Activated naive CD8-positive, alpha-beta T cell treated with anti-CD3 and anti-CD28 coated beads for 36 hours (primary cell): ENCODE results near the gene PTPRD. TPM values are rescaled to one million over a fixed set of nuclear protein-coding genes. Genes with fewer than 3 reads are reported as not detected.
"Not testable (repeated sequence)": the region's sequence is repeated elsewhere in the genome, so short reads cannot be mapped to it uniquely, and the experiment has no call there.

Experiments
- DNase-seq: peaks from one replicate; pipeline ENCODE4 v3.0.0; 2021
- H3K27ac Mint-ChIP-seq: one replicate; pipeline ENCODE4 v1.8.0; 2022; ENCODE audit warnings: mild to moderate bottlenecking, moderate library complexity, mixed read lengths
- H3K27me3 Mint-ChIP-seq: one replicate; pipeline ENCODE4 v1.8.0; 2022; ENCODE audit warnings: mild to moderate bottlenecking, mixed read lengths
- H3K36me3 Mint-ChIP-seq: one replicate; pipeline ENCODE4 v1.8.0; 2021; ENCODE audit warnings: mild to moderate bottlenecking, mixed read lengths
- H3K4me1 Mint-ChIP-seq: one replicate; pipeline ENCODE4 v1.8.0; 2021; ENCODE audit warnings: mixed read lengths
- H3K4me3 Mint-ChIP-seq: one replicate; pipeline ENCODE4 v1.8.0; 2022; ENCODE audit warnings: mild to moderate bottlenecking, moderate library complexity, mixed read lengths
- H3K9me3 Mint-ChIP-seq: one replicate; pipeline ENCODE4 v1.8.0; 2022; ENCODE audit warnings: mixed read lengths
- total RNA-seq, 2 experiments: library from RNA; stranded (reverse); gene quantifications; one replicate each; pipeline ENCODE4 v1.2.3, GENCODE V29; 2021

Gene PTPRD
- total RNA-seq, 2 experiments from 2014 or later: 0.16 to 0.18 TPM

GRCh38 chr9:8718121-8718725, 1894.6 kb downstream of the PTPRD start:
- H3K36me3 Mint-ChIP-seq: no peaks in the 10 kb centered on the region
- DNase-seq: no peak
- H3K27ac Mint-ChIP-seq: no peak overlapping the region
- no peaks in the 10 kb centered on the region for H3K27me3 Mint-ChIP-seq
- no peaks in the 10 kb centered on the region for H3K4me1 Mint-ChIP-seq
- no peaks in the 10 kb centered on the region for H3K9me3 Mint-ChIP-seq
- no peak overlapping the region for H3K4me3 Mint-ChIP-seq

GRCh38 chr9:8717146-8717545, 1895.7 kb downstream of the PTPRD start:
- no peaks in the 10 kb centered on the region for H3K9me3 Mint-ChIP-seq
- no peaks in the 10 kb centered on the region for H3K4me1 Mint-ChIP-seq
- no peak for DNase-seq
- no peaks in the 10 kb centered on the region for H3K27me3 Mint-ChIP-seq
- H3K27ac Mint-ChIP-seq: no peak overlapping the region
- H3K36me3 Mint-ChIP-seq: no peaks in the 10 kb centered on the region
- no peak overlapping the region for H3K4me3 Mint-ChIP-seq

- Mint-ChIP-seq H3K27ac (no peak overlapping the region), H3K4me3 (no peak overlapping the region), H3K4me1 (no peaks in the 10 kb centered on the region), H3K36me3 (no peaks in the 10 kb centered on the region), H3K9me3 (no peaks in the 10 kb centered on the region), H3K27me3 (no peaks in the 10 kb centered on the region)
- no peak for DNase-seq
Measured at GRCh38 chr9:8715788-8716187, 1897.0 kb downstream of the PTPRD start.

GRCh38 chr9:8713811-8714165, 1899.0 kb downstream of the PTPRD start:
- no peaks in the 10 kb centered on the region for H3K4me1 Mint-ChIP-seq
- H3K4me3 Mint-ChIP-seq: no peak overlapping the region
- H3K27me3 Mint-ChIP-seq: no peaks in the 10 kb centered on the region
- H3K27ac Mint-ChIP-seq: no peak overlapping the region
- H3K36me3 Mint-ChIP-seq: no peaks in the 10 kb centered on the region
- no peaks in the 10 kb centered on the region for H3K9me3 Mint-ChIP-seq
- no peak for DNase-seq

GRCh38 chr9:8713149-8713810, 1899.5 kb downstream of the PTPRD start:
- no peak overlapping the region for H3K4me3 Mint-ChIP-seq
- no peaks in the 10 kb centered on the region for H3K9me3 Mint-ChIP-seq
- no peaks in the 10 kb centered on the region for H3K4me1 Mint-ChIP-seq
- no peaks in the 10 kb centered on the region for H3K27me3 Mint-ChIP-seq
- DNase-seq: no peak
- no peak overlapping the region for H3K27ac Mint-ChIP-seq
- H3K36me3 Mint-ChIP-seq: no peaks in the 10 kb centered on the region

- no peaks in the 10 kb centered on the region for H3K36me3 Mint-ChIP-seq
- H3K27me3 Mint-ChIP-seq: no peaks in the 10 kb centered on the region
- no peak overlapping the region for H3K4me3 Mint-ChIP-seq
- no peak overlapping the region for H3K27ac Mint-ChIP-seq
- H3K4me1 Mint-ChIP-seq: no peaks in the 10 kb centered on the region
- no peak for DNase-seq
- H3K9me3 Mint-ChIP-seq: no peaks in the 10 kb centered on the region
Measured at GRCh38 chr9:8709731-8710130, 1903.1 kb downstream of the PTPRD start.

GRCh38 chr9:8708728-8709127, 1904.1 kb downstream of the PTPRD start:
- Mint-ChIP-seq H3K4me1 (no peaks in the 10 kb centered on the region), H3K4me3 (no peak overlapping the region), H3K36me3 (no peaks in the 10 kb centered on the region), H3K9me3 (no peaks in the 10 kb centered on the region), H3K27me3 (no peaks in the 10 kb centered on the region), H3K27ac (no peak overlapping the region)
- DNase-seq: no peak

GRCh38 chr9:8706998-8707397, 1905.8 kb downstream of the PTPRD start:
- H3K36me3 Mint-ChIP-seq: no peaks in the 10 kb centered on the region
- DNase-seq: no peak
- H3K27ac Mint-ChIP-seq: no peak overlapping the region
- H3K4me3 Mint-ChIP-seq: no peak overlapping the region
- H3K9me3 Mint-ChIP-seq: no peaks in the 10 kb centered on the region
- no peaks in the 10 kb centered on the region for H3K4me1 Mint-ChIP-seq
- H3K27me3 Mint-ChIP-seq: peaks cover 5% of the 10 kb centered on the region

- Mint-ChIP-seq H3K27me3 (peaks cover 5% of the 10 kb centered on the region), H3K27ac (no peak overlapping the region), H3K9me3 (no peaks in the 10 kb centered on the region), H3K36me3 (no peaks in the 10 kb centered on the region), H3K4me3 (no peak overlapping the region), H3K4me1 (no peaks in the 10 kb centered on the region)
- DNase-seq: no peak
Measured at GRCh38 chr9:8706531-8706930, 1906.3 kb downstream of the PTPRD start.

- no peak for DNase-seq
- Mint-ChIP-seq H3K4me1 (no peaks in the 10 kb centered on the region), H3K27ac (no peak overlapping the region), H3K4me3 (no peak overlapping the region), H3K9me3 (no peaks in the 10 kb centered on the region), H3K36me3 (no peaks in the 10 kb centered on the region), H3K27me3 (peaks cover 5% of the 10 kb centered on the region)
Measured at GRCh38 chr9:8705861-8706260, 1906.9 kb downstream of the PTPRD start.

GRCh38 chr9:8703904-8704303, 1908.9 kb downstream of the PTPRD start:
- Mint-ChIP-seq H3K36me3 (no peaks in the 10 kb centered on the region), H3K4me3 (no peak overlapping the region), H3K27me3 (peaks cover 5% of the 10 kb centered on the region), H3K4me1 (no peaks in the 10 kb centered on the region), H3K27ac (no peak overlapping the region), H3K9me3 (no peaks in the 10 kb centered on the region)
- no peak for DNase-seq

- H3K27me3 Mint-ChIP-seq: peaks cover 5% of the 10 kb centered on the region
- no peak overlapping the region for H3K27ac Mint-ChIP-seq
- no peak for DNase-seq
- H3K36me3 Mint-ChIP-seq: no peaks in the 10 kb centered on the region
- H3K4me1 Mint-ChIP-seq: no peaks in the 10 kb centered on the region
- no peak overlapping the region for H3K4me3 Mint-ChIP-seq
- no peaks in the 10 kb centered on the region for H3K9me3 Mint-ChIP-seq
Measured at GRCh38 chr9:8701904-8702303, 1910.9 kb downstream of the PTPRD start.

- not testable (repeated sequence) for H3K27ac Mint-ChIP-seq, H3K9me3 Mint-ChIP-seq, H3K36me3 Mint-ChIP-seq, H3K27me3 Mint-ChIP-seq, H3K4me3 Mint-ChIP-seq, H3K4me1 Mint-ChIP-seq, DNase-seq
Measured at GRCh38 chr9:8697565-8697964, 1915.2 kb downstream of the PTPRD start.

GRCh38 chr9:8696516-8696915, 1916.3 kb downstream of the PTPRD start:
- no peaks in the 10 kb centered on the region for H3K9me3 Mint-ChIP-seq
- H3K27ac Mint-ChIP-seq: no peak overlapping the region
- no peaks in the 10 kb centered on the region for H3K27me3 Mint-ChIP-seq
- H3K4me3 Mint-ChIP-seq: no peak overlapping the region
- no peak for DNase-seq
- H3K4me1 Mint-ChIP-seq: no peaks in the 10 kb centered on the region
- H3K36me3 Mint-ChIP-seq: no peaks in the 10 kb centered on the region

GRCh38 chr9:8694983-8695588, 1917.7 kb downstream of the PTPRD start:
- Mint-ChIP-seq H3K27ac (no peak overlapping the region), H3K4me1 (no peaks in the 10 kb centered on the region), H3K36me3 (no peaks in the 10 kb centered on the region), H3K4me3 (no peak overlapping the region), H3K27me3 (no peaks in the 10 kb centered on the region), H3K9me3 (no peaks in the 10 kb centered on the region)
- no peak for DNase-seq

GRCh38 chr9:8693464-8693863, 1919.3 kb downstream of the PTPRD start:
- Mint-ChIP-seq H3K27ac (no peak overlapping the region), H3K4me3 (no peak overlapping the region), H3K9me3 (no peaks in the 10 kb centered on the region), H3K27me3 (no peaks in the 10 kb centered on the region), H3K4me1 (no peaks in the 10 kb centered on the region), H3K36me3 (no peaks in the 10 kb centered on the region)
- DNase-seq: no peak
